GM21723 (cell line): ENCODE data around the gene METTL18.
"Not testable (repeated sequence)": the region's sequence is repeated elsewhere in the genome, so short reads cannot be mapped to it uniquely, and the experiment has no call there.

ENCODE experiments used
- ATAC-seq: cut with Tn5 transposase; IDR thresholded peaks from one replicate; pipeline ENCODE4 v1.9.1; 2021; ENCODE audit warnings: mild to moderate bottlenecking, moderate library complexity; ENCODE audit not compliant: unreplicated experiment

Gene METTL18

DNA sequence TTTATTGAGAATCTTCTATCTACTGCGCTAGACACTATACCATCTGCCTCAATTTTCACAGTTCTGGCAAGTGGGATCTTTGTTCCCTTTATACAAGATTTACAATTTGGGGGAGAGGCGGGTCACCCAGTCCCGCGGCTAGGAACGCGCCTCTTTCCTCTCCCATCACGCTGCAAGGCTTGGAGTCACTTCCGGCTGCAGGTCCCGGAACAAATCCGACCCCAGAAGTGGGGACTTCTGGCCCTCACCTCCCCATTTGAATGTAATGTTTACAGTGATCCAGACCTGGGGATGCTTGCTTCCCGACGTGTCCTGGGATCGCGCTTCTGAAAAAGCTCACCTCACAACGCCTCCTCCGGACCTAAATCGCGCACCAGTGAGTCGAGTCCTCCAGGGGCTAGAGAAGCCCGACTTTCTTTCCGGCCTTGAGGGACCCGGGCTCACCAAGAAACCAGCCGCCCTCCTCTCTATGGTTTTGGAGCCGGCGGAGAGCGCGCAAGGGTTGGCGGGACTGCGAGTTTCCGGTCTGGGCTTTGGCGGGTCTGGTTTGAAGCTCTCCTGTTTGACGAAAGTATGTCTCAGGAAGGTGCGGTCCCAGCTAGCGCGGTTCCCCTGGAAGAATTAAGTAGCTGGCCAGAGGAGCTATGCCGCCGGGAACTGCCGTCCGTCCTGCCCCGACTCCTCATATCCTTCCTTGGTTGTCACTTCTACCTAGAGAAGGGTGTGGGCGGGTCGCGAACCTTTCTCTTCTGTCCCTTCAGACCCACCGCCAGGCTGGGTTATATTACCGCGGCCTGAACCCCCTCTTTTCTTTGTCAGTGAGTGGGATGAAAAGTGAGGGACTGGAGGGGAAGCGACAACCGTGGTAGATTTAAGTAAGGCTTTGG, at the start of gene METTL18:
METTL18 (minus strand) TSS at position 378 of the 887 bp plus-strand sequence. CDS start 1,212 bp downstream, outside the sequence.
- ATAC-seq, result peak; percentile 95

DNA sequence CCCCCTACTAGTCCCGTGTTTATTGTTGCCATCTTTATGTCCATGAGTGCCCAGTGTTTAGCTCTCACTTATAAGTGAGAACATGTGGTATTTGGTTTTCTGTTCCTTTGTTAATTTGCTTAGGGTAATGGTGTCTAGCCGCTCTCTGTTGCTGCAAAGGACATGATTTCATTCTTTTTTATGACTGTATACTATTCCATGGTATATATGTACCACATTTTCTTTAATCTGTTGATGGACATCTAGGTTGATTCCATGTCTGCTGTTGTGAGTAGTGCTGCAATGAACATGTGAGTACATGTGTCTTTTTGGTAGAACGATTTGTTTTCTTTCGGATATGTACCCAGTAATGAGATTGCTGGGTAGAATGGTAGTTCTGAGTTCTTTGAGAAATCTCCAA, 44.2 kb upstream of the METTL18 start:
- ATAC-seq, result no peak

- no peak for ATAC-seq
Measured at GRCh38 chr1:169836198-169836597, 41.5 kb upstream of the METTL18 start.

DNA sequence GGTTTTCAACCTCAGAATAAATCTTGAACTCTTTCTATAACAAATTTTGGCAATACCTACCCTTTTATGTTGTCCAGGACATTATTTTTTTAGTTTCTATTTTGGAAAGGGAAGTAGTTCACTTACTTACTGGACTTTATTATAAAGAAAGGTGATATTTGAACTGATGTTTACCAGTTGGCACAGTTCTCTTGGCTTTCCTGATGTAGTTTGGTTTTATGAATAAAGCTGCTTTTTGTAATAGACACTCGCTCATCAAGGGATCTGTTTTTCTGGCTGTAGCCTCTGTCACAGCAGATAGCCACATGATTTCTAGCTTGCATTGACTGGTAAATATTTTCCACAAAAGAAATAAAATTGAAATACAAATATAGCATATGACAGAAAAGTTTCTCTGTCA, 40.9 kb upstream of the METTL18 start:
- no peak for ATAC-seq

- no peak for ATAC-seq
Measured at GRCh38 chr1:169834869-169835268, 40.2 kb upstream of the METTL18 start.

DNA sequence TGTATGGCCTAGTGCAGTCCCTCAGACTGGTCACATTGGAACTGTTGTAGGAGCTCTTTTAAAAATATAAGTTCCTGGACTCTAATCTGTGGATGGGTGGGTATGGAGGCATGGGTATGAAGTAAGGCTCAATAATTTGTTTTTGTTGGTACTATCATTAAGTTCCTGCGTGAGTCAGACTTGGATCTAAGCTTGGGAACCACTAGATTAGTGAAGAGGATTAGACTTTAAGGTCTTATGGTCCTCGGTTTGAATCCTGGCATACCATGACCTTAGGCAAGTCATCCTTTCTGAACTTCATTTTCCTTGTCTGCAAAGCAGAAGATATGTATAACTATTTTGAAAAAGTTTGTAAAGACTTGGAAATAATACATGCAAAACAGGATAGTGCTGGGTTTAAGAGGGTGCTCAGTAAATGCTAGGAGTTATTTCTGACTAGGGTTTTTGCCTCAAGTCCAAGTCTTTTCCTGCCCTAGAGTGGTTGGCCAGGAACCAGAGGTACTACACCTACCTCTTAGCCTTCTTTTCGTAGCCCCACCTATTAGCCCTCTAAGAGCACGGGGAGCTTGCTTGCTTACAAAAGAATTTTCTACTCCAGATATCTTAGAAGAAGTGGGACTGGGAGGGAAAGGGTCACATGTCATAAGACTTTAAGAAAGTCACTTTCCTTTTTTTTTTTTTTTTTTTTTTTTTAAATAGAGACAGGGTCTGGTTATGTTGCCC, 38.6 kb upstream of the METTL18 start:
- ATAC-seq, result no peak

DNA sequence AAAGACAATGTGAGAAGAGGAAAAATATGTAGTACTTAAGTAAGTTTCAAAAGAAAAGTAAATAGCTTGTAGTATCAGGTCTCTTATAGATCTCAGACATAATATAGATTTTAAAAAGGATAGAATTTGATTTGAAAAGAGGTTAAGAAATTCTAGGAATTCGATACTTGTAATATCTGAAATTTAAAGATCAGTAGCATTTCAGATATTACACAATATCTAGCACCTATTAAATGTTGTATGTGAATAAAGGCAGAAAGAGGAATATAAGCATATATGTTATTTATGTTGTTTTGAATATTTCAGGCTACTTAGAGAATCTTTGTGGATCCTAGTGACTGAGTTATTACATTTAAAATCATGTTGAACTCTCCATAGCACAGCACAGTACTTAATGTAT, 35.0 kb upstream of the METTL18 start:
- no peak for ATAC-seq

DNA sequence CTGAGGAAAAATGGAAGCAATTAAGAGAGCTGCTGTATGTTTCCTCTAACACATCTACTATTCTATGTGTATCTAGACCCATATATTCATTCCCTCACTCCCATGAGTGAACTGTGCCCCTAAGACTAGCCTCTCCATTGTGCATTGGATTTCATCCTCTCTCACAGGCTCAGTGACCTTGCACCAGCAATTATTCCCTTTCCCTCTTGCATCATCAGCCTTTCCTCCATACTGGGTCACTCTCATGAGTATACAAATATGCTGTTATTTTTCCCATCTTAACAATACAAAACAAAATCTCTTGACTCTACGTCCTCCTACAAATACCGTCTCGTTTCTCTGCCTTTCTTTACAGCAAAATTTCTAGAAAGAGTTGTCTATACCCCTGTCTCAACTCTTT, 29.4 kb upstream of the METTL18 start:
- no peak for ATAC-seq

- ATAC-seq, result no peak
Measured at GRCh38 chr1:169821500-169821899, 26.8 kb upstream of the METTL18 start.

- no peak for ATAC-seq
Measured at GRCh38 chr1:169816617-169817016, 21.9 kb upstream of the METTL18 start.

- ATAC-seq, result no peak
Measured at GRCh38 chr1:169814265-169814664, 19.6 kb upstream of the METTL18 start.

DNA sequence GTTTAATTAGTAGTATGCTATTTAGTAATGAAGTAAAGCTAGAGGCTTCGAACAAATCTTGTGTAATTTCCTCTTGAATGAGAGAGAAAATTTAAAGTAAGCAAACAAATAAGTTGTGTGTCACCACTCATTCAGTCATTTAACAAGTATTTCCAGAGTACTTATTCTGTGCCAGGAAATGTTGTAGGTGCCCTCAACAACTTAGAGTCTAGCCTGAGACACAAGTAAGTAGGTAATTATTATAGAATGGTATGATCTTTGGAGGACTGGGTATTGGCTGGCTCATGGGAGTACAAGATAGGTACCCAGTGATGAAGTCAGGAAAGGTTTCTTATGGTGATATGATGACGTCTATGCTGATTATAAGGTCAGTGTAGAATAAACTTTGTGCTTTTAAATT, 17.4 kb upstream of the METTL18 start:
- no peak for ATAC-seq

- ATAC-seq, result not testable (repeated sequence)
Measured at GRCh38 chr1:169811418-169812035, 16.8 kb upstream of the METTL18 start.

DNA sequence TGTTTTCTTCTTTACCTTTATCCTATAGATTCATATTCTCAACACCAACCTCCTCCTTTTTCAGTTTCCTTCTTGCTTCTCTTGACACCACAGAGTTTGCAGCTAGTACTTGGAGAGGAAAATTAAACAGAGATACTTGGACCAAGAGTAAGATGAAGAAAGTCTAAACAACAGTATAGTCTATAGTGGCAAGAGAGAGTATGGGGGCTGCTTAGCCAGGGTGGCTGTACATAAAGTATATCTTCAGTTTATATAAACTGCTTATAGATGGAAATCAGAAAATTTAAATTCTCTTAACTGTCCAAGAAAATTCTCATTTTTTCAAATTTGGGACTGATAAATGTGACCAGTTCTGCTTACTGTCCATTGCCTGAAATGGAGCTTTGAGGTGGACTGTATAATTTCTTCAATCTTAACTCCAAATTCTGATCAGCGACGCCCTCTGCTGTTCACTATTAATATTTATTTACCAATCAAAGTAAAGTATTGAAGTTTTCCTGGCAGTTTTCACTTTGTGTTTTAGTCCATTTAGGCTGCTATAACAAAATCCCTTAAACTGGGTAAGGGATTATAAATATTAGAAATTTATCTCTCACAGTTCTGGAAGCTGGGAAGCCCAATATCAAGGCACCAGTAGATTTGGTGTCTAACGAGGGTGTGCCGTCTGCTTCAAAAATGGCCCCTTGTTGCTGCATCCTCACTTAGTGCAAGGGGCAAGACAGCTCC, 14.8 kb upstream of the METTL18 start:
- ATAC-seq, result peak; percentile 54

DNA sequence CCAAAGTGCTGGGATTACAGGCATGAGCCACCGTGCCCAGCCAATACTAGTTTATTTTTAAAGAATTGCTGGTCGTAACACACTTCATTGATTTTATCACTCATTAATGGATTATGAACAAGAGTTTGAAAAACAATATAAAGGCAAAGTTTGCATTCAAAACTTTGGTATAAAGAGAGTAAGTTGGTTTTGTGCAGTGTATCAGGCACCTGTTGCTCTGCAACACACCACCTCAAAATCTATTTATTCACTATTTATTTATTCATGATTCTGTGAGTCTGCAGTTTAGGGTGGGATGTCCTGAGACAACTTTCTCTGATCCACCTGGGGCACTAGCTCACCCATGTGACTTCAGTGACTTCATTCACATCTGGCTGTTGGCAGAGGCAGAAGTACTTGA, 10.2 kb upstream of the METTL18 start:
- ATAC-seq, result no peak

- ATAC-seq, result no peak
Measured at GRCh38 chr1:169802888-169803287, 8.2 kb upstream of the METTL18 start.

DNA sequence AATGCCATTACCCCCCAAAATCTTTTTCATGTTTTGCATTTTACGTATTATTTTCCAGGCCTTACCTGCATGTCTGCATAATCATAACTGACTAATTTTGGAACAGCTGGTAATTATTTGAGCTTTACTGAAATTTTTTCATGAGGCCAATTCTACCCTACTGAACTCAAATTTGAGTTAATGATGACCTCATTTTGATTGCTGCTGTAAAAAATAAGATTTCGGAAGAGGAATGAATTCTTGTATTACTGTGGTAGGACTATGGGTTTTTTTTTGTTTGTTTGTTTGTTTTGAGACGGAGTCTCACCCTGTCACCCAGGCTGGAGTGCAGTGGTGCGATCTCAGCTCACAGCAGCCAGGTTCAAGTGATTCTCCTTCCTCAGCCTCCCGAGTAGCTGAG, 2.6 kb upstream of the METTL18 start:
- no peak for ATAC-seq

GRCh38 chr1:169796274-169796810, 1.6 kb upstream of the METTL18 start:
- ATAC-seq, result no peak

GRCh38 chr1:169795687-169796086, 980 bp upstream of the METTL18 start:
- peak; percentile 30 for ATAC-seq

DNA sequence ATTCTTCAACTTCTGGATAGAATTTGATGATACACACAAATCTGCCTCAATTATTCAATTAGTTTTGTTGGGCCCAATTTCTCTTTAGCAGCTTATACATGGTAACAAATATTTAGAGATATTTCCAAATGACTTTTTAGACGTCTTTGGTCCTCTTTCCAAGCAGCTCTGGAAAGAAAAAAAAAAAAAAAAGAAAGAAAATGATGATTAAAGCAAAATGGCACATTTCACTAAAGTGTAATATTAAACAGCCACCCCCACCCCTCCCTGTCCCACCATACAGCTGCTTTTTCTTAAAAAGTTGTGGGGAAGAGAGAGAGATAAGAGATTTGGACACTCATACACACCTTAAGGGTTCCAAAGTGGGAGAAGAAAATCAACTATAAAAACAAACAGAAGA, 977 bp downstream of the METTL18 start:
- no peak for ATAC-seq

DNA sequence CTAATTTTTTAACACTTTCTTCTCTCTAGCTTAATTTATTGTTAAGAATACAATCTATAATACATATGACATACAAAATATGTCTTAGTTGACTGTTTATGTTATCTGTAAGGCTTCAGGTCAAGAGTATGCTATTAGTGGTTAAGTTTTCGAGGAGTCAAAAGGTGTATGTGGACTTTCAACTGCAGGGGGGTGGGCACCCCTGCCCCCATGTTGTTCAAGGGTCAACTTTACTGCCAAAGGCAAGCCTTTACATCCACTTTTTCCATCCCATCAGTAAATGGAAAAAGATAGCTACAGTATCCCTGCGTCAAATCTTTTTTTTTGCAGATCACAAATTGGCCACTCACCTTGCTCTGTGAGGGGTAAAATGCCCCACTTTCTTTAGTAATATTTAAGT, 6.3 kb downstream of the METTL18 start:
- no peak for ATAC-seq
